Measurements from ENCODE around the gene TBXAS1. TPM values are rescaled to one million over a fixed set of nuclear protein-coding genes. Genes with fewer than 3 reads are reported as not detected.

The TBXAS1 gene
- total RNA-seq, 1 donor from 2014 or later: 10.8 TPM

GRCh38 chr7:139984642-139985539 is 155.8 kb downstream of the TBXAS1 start:
- ATAC-seq: no peak

- ATAC-seq: no peak
Observed at GRCh38 chr7:139985811-139986210, 156.7 kb downstream of the TBXAS1 start.

GRCh38 chr7:139987691-139988516 is 158.8 kb downstream of the TBXAS1 start:
- no peak for ATAC-seq

- no peak for ATAC-seq
Observed at GRCh38 chr7:139989366-139990141, 160.5 kb downstream of the TBXAS1 start.

GRCh38 chr7:139990142-139990535 is 161.1 kb downstream of the TBXAS1 start:
- no peak for ATAC-seq

GRCh38 chr7:139990571-139991268 is 161.7 kb downstream of the TBXAS1 start:
- ATAC-seq: no peak

GRCh38 chr7:139991269-139991666 is 162.2 kb downstream of the TBXAS1 start:
- ATAC-seq: no peak

- no peak for ATAC-seq
Observed at GRCh38 chr7:139991911-139992310, 162.8 kb downstream of the TBXAS1 start.

GRCh38 chr7:139992353-139993044 is 163.4 kb downstream of the TBXAS1 start:
- ATAC-seq: no peak

- ATAC-seq: no peak
Observed at GRCh38 chr7:139993169-139993568, 164.1 kb downstream of the TBXAS1 start.

GRCh38 chr7:139993592-139993991 is 164.5 kb downstream of the TBXAS1 start:
- ATAC-seq: no peak

- ATAC-seq: no peak
Observed at GRCh38 chr7:139994356-139994755, 165.3 kb downstream of the TBXAS1 start.

GRCh38 chr7:139995017-139995915 is 166.2 kb downstream of the TBXAS1 start:
- ATAC-seq: peak; percentile 49

- ATAC-seq: no peak
Observed at GRCh38 chr7:139998572-139998971, 169.5 kb downstream of the TBXAS1 start.

- no peak for ATAC-seq
Observed at GRCh38 chr7:139999516-139999915, 170.5 kb downstream of the TBXAS1 start.

- no peak for ATAC-seq
Observed at GRCh38 chr7:140000666-140001268, 171.7 kb downstream of the TBXAS1 start.

- ATAC-seq: peak; percentile 30
Observed at GRCh38 chr7:140003913-140004382, 174.9 kb downstream of the TBXAS1 start.

GRCh38 chr7:140004672-140005071 is 175.6 kb downstream of the TBXAS1 start:
- peak; percentile 14 for ATAC-seq

GRCh38 chr7:140005341-140005740 is 176.3 kb downstream of the TBXAS1 start:
- ATAC-seq: no peak
